HG03135 (cell line): ENCODE data around the gene THBD.

Experiments used
- ATAC-seq: cut with Tn5 transposase; IDR thresholded peaks from one replicate; pipeline ENCODE4 v1.9.1; 2021; ENCODE audit warnings: mild to moderate bottlenecking, moderate library complexity; ENCODE audit not compliant: unreplicated experiment

The THBD gene

GRCh38 chr20:23084845-23085365, 35.4 kb upstream of the THBD start:
- ATAC-seq, result no peak

GRCh38 chr20:23084282-23084844, 34.9 kb upstream of the THBD start:
- no peak for ATAC-seq

- ATAC-seq, result no peak
Measured at GRCh38 chr20:23083553-23084220, 34.2 kb upstream of the THBD start.

GRCh38 chr20:23082846-23083552, 33.5 kb upstream of the THBD start:
- no peak for ATAC-seq

- ATAC-seq, result no peak
Measured at GRCh38 chr20:23081263-23081819, 31.9 kb upstream of the THBD start.

- no peak for ATAC-seq
Measured at GRCh38 chr20:23080521-23080920, 31.0 kb upstream of the THBD start.

- no peak for ATAC-seq
Measured at GRCh38 chr20:23079926-23080325, 30.5 kb upstream of the THBD start.

- no peak for ATAC-seq
Measured at GRCh38 chr20:23079016-23079351, 29.5 kb upstream of the THBD start.

GRCh38 chr20:23078351-23079015, 29.0 kb upstream of the THBD start:
- no peak for ATAC-seq

GRCh38 chr20:23077277-23077676, 27.8 kb upstream of the THBD start:
- no peak for ATAC-seq

GRCh38 chr20:23074052-23074451, 24.6 kb upstream of the THBD start:
- no peak for ATAC-seq

- no peak for ATAC-seq
Measured at GRCh38 chr20:23072892-23073586, 23.6 kb upstream of the THBD start.

- ATAC-seq, result no peak
Measured at GRCh38 chr20:23071996-23072395, 22.5 kb upstream of the THBD start.

- no peak for ATAC-seq
Measured at GRCh38 chr20:23071398-23071797, 21.9 kb upstream of the THBD start.

- ATAC-seq, result no peak
Measured at GRCh38 chr20:23069108-23069507, 19.6 kb upstream of the THBD start.

- no peak for ATAC-seq
Measured at GRCh38 chr20:23068283-23068682, 18.8 kb upstream of the THBD start.

- no peak for ATAC-seq
Measured at GRCh38 chr20:23066772-23067171, 17.3 kb upstream of the THBD start.

GRCh38 chr20:23065266-23066201, 16.1 kb upstream of the THBD start:
- no peak for ATAC-seq

- no peak for ATAC-seq
Measured at GRCh38 chr20:23063581-23063980, 14.1 kb upstream of the THBD start.

GRCh38 chr20:23063168-23063567, 13.7 kb upstream of the THBD start:
- ATAC-seq, result no peak
